Stimulated activated CD4-positive, alpha-beta T cell treated with anti-CD3 and anti-CD28 coated beads, Interleukin-1b, Interleukin-23, amount 100 ng/mL, for 48 hours (primary cell): ENCODE results near the gene AFAP1L2.

Source experiments
- DNase-seq: peaks from one replicate; pipeline ENCODE4 v3.0.0-alpha.2; 2020

AFAP1L2 gene

DNA sequence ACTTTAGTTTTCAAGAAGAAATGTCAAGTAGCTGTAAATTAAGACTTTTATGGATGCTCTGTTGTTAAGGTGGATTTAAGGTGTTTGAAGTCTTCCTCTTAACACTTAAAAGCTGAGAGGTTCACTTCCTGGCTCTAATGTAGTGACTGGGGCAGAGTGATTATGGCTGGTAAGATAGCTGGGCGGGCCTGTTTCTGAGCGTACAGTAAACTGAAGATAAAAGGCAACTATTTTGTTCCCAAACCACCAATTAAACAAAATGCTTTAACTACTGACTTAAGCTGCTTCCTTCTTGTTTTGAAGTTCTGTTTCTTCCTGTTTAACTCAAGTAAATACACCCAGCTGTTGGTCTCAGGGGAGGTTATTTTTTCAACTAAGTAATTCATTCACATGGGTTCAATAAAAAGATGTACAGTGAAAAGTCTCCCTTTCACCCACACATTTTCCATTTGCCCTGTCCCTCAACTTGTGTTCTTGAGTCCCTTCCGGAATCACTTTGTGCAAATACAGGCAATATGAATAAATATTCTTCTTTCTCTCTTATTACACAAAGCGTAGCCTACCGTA is 145.9 kb downstream of the AFAP1L2 start:
- no peak for DNase-seq

DNA sequence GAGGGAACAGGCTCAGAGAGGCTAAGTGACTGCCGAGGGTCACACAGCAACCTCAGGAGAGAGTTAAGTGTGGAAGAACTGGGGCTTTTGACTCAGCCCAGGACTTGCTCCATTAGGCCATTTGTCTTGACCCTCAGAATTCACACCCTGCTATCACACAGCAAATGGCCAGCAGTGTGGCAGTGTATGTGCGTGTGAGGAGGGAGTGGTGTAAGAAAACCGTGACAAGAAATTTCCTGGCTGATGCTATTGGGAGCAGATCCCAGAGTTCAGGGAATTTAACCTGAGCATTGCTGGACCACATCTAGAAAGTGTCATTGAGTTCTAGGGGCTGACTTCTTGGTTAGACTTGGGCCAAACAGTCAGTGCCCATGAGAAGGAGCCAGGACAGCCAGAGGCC is 146.8 kb downstream of the AFAP1L2 start:
- no peak for DNase-seq

DNA sequence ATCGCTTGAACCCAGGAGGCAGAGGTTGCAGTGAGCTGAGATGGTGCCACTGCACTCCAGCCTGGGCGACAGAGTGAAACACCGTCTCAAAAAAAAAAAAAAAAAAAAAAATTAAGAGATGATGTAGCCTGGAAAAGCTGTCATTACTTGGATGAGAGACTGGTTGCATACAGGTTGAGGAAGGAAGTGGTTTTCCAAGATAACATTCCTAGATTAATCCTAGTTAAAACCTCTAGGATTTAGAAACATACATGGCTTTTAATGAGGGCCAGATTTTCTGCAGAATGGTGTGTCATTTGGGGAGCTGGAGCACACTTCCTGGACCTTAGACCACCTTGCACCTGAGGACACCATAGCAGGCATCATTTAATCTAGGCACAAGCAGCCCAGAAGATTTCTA is 147.5 kb downstream of the AFAP1L2 start:
- DNase-seq = no peak

DNA sequence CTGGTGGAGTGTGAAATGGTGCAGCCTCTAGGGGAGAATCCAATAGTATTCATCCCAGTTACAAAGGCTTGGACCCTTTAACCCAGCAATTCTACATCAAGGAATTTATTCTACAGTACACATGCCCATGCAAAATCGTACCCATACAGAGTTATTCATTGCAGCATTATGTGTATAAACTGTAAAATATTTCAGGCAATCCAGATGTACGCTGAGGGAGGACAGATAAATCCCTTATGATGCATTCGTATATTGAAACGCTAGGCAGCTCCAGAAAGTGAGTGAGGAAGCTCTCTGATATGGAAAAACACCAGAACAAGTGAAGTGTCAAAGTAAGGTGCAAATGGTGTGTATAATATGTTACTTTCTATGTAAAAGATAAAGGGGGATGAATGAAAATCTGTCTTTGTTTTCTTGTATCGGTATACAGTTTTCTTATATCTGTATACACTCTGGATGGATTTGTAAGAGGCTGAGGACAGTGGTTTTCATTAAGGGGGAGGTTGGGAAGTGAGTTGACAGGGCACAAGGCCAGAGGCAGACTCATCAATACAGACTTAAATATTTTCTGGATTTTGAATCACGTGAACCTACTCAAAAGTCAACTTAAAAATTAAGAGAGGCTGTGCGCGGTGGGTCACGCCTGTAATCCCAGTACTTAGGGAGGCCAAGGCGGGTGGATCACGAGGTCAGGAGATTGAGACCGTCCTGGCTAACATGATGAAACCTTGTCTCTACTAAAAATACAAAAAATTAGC is 148.1 kb downstream of the AFAP1L2 start:
- no peak for DNase-seq

DNA sequence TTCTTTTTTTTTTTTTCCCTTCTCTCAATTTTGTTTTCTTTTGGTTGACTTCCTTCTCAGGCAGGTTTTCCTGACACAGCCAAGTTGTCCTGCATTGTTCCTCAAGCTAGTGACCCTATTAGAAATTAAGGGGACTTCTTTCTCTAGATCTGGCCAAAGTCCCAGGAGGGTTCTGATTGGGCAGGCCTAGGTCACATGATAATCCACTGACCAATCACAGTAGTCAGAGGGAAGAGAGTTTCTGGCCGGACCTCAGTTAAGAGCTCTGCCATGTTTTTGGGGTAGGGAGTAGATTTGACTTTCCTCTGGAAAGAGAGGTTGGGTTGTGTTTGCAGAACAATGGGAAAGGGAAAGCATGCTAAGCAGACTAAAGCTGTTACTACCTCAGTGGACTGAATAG is 149.1 kb downstream of the AFAP1L2 start:
- no peak for DNase-seq

DNA sequence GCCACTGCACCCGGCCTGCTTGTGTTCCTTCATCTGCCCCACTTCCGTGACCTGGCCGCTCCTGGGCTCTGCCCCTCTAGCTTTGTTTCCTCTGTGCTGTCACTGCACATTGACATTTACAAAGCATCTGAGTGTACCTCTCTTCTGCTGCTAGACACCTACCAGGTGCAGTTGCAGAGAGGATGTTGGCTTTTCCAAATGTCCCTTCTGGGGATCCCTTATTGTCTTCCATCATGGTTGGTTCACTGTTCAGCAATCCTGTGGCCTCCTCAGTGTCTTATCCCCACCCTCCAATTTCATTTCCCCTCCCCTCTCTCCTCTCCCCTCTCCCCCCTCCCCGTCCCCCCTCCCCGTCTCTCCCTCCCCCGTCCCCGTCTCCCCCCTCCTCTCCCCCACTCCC is 151.4 kb downstream of the AFAP1L2 start:
- no peak for DNase-seq

DNA sequence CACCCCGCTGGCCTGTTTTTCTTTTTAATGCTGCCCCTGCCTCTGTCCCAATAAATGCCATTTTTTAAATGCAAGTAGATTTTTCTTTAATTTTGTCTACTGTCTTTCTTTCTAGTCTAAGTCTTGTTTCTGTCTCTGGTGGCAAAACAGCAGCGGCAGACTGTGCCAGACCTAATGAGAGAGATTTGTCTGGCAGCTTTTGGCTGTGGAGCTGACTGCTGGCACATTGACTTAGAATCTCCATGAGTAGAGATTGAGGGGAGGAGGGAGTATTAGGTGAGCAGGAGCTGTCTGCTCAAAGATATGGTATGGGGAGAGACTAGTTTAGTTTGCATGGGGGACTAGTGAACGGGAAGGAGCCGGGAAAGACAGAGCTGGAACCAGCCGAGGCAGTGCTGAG is 152.2 kb downstream of the AFAP1L2 start:
- no peak for DNase-seq

DNA sequence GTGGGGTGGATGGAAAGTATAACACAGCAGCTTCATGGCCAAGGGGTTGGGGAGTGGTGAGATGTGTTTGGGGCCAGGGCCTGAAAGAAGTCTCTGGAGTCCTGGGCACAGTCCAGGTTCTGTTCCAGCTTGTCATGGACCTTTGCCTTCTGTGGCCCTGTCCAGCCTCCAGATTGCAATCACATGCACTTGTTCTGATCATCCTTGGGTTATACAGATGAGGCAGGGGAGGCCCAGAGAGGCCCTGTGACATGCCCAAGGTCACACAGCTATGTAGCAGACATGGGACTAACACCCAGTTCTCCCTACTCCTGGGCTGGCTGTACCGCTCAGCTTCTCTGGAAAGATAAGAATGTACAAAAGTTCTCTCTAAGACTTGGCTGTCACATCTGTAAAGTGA is 153.6 kb downstream of the AFAP1L2 start:
- no peak for DNase-seq

DNA sequence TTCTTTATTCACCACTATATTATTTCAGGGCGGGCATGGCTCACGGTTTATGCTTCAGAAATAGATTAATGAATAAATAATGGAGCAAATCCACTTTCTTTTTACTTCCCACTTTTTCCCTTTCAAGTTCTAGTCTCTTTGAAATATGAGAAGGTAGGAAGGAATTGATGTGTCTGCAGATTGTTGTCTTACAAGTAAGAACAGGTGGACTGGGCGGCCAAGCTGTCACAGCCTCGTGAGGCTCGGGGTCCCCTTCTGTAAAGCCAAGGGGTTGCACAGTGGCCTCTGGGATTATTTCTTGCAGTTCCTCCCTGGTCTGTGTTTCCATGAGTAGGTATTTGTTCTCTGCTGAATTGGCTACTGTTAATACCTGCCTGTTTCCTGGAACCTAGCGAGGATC is 154.1 kb downstream of the AFAP1L2 start:
- DNase-seq = no peak

DNA sequence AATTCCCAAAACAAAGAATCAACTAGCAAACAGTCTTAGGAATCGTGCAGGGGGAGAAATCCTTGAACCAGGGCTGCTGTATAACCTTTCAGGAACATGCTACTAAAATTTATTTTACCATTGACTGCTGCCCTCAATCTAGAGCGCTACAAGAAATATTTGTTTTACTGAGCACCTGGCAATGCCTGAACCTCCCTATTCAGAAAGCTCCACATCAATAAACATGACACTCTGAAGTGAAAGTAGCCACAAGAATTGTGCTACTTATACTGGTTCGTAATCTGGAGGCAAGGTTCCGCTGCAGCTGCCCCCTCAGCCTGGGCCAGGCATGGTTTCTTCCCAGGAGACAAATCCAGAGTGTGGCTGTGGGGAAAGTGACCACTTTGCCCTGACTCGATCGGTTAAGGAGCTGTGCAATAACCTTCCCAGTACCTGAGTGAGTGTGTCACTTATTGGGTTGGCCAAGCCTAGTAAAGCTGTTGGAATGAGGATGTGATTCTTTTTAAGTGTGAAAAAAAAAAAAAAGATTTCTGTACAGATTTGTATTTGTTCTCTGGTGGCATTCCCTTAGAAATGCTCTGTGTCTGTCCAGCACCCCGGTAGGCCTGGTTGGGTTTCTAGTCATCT is 157.5 kb downstream of the AFAP1L2 start:
- DNase-seq = no peak

DNA sequence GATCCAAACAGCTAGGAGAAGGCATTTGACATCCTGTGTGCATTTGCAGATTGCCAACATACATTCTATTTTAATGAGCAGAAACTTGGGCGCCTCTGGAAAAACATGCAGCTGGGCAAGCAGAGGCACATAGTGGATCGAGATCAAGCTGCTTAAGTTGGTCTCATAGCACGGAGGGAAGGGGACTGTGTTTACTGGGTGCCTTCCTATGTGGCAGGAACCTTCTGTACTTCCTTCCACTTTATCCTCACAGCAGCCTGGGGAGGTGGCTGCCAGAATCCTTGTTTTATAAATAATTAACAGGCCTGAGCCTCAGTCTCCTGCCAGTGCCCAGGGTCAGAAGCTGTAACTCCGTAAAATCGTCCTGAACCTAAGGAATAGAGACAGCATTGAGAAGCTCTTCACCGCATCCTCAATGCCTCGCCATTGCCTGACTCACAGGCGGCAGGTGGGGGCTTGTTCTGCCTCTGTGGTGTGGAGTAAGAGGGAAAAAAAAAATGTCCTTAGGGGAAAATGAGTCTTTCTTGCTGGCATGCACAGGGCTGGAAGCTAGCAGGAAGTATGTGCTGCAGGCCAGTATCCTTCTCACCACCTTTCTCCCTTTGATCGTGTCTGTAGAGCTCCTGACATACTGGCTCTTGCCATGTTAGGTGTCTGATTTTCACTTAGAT is 159.0 kb downstream of the AFAP1L2 start:
- no peak for DNase-seq
